ENCODE data around the gene ADORA2A.

ADORA2A gene

GRCh38 chr22:24424901-24425775 is 2.3 kb upstream of the ADORA2A start:
- TF ChIP-seq TAF1 (IDR thresholded peaks at IDR 0.05; ENCODE audit: borderline replicate concordance, insufficient read depth, low read length) (no peak), SIN3A (IDR thresholded peaks at IDR 0.05; ENCODE audit: borderline replicate concordance, insufficient read depth, low read length) (no peak), FOXP2 (optimal IDR thresholded peaks at IDR 0.05; ENCODE audit: borderline replicate concordance, extremely low read depth, extremely low read length, insufficient read depth) (no peak), POLR2AphosphoS5 (IDR thresholded peaks at IDR 0.05; ENCODE audit: low read depth, low read length) (no peak)
- TF ChIP-seq, protein P1, sequence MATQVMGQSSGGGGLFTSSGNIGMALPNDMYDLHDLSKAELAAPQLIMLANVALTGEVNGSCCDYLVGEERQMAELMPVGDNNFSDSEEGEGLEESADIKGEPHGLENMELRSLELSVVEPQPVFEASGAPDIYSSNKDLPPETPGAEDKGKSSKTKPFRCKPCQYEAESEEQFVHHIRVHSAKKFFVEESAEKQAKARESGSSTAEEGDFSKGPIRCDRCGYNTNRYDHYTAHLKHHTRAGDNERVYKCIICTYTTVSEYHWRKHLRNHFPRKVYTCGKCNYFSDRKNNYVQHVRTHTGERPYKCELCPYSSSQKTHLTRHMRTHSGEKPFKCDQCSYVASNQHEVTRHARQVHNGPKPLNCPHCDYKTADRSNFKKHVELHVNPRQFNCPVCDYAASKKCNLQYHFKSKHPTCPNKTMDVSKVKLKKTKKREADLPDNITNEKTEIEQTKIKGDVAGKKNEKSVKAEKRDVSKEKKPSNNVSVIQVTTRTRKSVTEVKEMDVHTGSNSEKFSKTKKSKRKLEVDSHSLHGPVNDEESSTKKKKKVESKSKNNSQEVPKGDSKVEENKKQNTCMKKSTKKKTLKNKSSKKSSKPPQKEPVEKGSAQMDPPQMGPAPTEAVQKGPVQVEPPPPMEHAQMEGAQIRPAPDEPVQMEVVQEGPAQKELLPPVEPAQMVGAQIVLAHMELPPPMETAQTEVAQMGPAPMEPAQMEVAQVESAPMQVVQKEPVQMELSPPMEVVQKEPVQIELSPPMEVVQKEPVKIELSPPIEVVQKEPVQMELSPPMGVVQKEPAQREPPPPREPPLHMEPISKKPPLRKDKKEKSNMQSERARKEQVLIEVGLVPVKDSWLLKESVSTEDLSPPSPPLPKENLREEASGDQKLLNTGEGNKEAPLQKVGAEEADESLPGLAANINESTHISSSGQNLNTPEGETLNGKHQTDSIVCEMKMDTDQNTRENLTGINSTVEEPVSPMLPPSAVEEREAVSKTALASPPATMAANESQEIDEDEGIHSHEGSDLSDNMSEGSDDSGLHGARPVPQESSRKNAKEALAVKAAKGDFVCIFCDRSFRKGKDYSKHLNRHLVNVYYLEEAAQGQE (IDR thresholded peaks at IDR 0.05; ENCODE audit: insufficient read depth in 1 of 2, low read depth in 2 of 2, low read length in 2 of 2) = no peak

GRCh38 chr22:24426436-24426835 is 963 bp upstream of the ADORA2A start:
- no peak for TF ChIP-seq POLR2AphosphoS5 (IDR thresholded peaks at IDR 0.05; ENCODE audit: low read depth, low read length)
- TF ChIP-seq, protein P1 (IDR thresholded peaks at IDR 0.05; ENCODE audit: insufficient read depth in 1 of 2, low read depth in 2 of 2, low read length in 2 of 2) = no peak
- TF ChIP-seq FOXP2 (optimal IDR thresholded peaks at IDR 0.05; ENCODE audit: borderline replicate concordance, extremely low read depth, extremely low read length, insufficient read depth) = no peak
- no peak for TF ChIP-seq SIN3A (IDR thresholded peaks at IDR 0.05; ENCODE audit: borderline replicate concordance, insufficient read depth, low read length)
- no peak for TF ChIP-seq TAF1 (IDR thresholded peaks at IDR 0.05; ENCODE audit: borderline replicate concordance, insufficient read depth, low read length)

GRCh38 chr22:24426851-24427499 is 424 bp upstream of the ADORA2A start:
- no peak for TF ChIP-seq SIN3A (IDR thresholded peaks at IDR 0.05; ENCODE audit: borderline replicate concordance, insufficient read depth, low read length)
- TF ChIP-seq FOXP2 (optimal IDR thresholded peaks at IDR 0.05; ENCODE audit: borderline replicate concordance, extremely low read depth, extremely low read length, insufficient read depth) = no peak
- TF ChIP-seq POLR2AphosphoS5 (IDR thresholded peaks at IDR 0.05; ENCODE audit: low read depth, low read length) = no peak
- no peak for TF ChIP-seq TAF1 (IDR thresholded peaks at IDR 0.05; ENCODE audit: borderline replicate concordance, insufficient read depth, low read length)
- TF ChIP-seq, protein P1 (IDR thresholded peaks at IDR 0.05; ENCODE audit: insufficient read depth in 1 of 2, low read depth in 2 of 2, low read length in 2 of 2) = no peak

DNA sequence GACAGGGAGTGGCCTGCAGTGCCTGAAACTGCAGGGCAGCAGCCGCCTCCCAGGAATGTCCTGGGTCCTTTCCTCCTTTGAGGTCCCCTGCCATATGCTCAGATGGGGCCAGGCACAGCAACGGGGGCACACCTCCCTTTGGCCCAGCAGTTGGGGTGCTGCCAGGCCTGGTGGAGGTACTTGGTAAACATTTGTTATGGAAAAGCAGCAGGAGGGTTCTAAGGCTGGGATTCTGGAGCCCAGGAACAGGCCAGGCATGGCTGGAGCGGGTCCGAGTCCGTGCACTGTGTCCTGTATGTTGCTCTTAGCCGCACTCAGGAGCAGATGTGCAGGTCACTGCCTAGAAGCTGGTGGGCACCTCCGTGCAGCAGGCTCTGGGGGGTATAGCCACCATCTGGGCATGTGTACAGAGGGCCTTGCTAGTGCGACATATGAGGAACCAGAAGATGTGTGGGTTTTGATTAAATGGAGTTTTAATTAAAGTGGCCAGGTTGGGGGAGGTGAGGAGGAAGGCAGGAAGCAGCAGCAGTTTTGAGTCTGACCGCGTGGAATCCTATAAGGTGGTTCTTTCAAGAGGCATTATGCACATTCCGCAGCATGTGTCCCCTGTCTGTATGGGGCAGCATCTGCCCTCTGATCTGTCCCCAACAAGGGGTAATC is 1.5 kb downstream of the ADORA2A start:
- TF ChIP-seq SIN3A (IDR thresholded peaks at IDR 0.05; ENCODE audit: borderline replicate concordance, insufficient read depth, low read length) (no peak), FOXP2 (optimal IDR thresholded peaks at IDR 0.05; ENCODE audit: borderline replicate concordance, extremely low read depth, extremely low read length, insufficient read depth) (no peak), POLR2AphosphoS5 (IDR thresholded peaks at IDR 0.05; ENCODE audit: low read depth, low read length) (no peak), TAF1 (IDR thresholded peaks at IDR 0.05; ENCODE audit: borderline replicate concordance, insufficient read depth, low read length) (no peak)
- TF ChIP-seq, protein P1 (IDR thresholded peaks at IDR 0.05; ENCODE audit: insufficient read depth in 1 of 2, low read depth in 2 of 2, low read length in 2 of 2) = no peak

Data from PFSK-1 (cell line).